ENCODE measurements around the gene LHFPL6.

LHFPL6 gene

DNA sequence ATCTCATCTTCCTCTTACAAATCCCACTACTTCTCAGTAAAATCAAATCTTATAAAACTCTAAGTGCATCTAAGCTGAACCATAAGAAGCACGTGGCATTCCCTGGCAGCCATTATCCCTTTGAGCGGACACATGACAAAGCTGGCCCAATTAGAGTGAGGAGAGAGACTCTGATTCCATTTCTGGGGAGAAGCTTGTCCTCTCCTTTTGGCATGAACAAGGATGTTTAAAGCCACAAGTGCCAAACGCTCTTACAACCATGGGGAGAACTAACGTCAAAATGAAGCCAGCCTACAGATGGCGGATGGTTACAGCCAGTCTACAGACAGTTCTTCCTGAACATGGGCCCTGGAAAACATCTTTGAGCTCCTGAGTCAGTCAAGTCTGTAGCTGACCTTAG, 231.3 kb downstream of the LHFPL6 start:
- no peaks in the 10 kb centered on the region for H3K79me1 ChIP-seq (ENCODE audit: low read depth, low read length)
- no peak overlapping the region for H3K18ac ChIP-seq (ENCODE audit: low read length)
- no peak overlapping the region for H3K27ac ChIP-seq (replicated peaks; ENCODE audit: low read length)
- H3K9me3 ChIP-seq (replicated peaks in 1 of 2; ENCODE audit: control insufficient read depth in 2 of 2, insufficient read depth in 1 of 2, low read depth in 1 of 2, low read length in 2 of 2): peaks cover 0 to 1% of the 10 kb centered on the region in 2 donors
- H3K9ac ChIP-seq (ENCODE audit: low read depth, low read length, poor library complexity): no peak overlapping the region
- no peak overlapping the region for H2BK120ac ChIP-seq (ENCODE audit: low read depth, low read length)
- peaks cover 0 to 9% of the 10 kb centered on the region in 2 donors for H3K4me1 ChIP-seq (ENCODE audit: control insufficient read depth in 2 of 2, insufficient read depth in 1 of 2, low read depth in 1 of 2, low read length in 2 of 2)
- no peak overlapping the region for H2AK5ac ChIP-seq (ENCODE audit: low read depth, low read length)
- no peak overlapping the region for H3K4ac ChIP-seq (ENCODE audit: low read length)
- WGBS, 2 donors (ENCODE audit: extremely low coverage in 2 of 2, insufficient read length in 2 of 2, insufficient replicate concordance in 1 of 2): no CpG with 5 or more reads among the region's 5 CpGs
- no peaks in the 10 kb centered on the region for H3K27me3 ChIP-seq (ENCODE audit: control insufficient read depth in 3 of 3, insufficient read depth in 3 of 3, low read depth in 1 of 3, low read length in 3 of 3)
- H2AFZ ChIP-seq (ENCODE audit: low read length): no peak overlapping the region
- no peak overlapping the region for H3K14ac ChIP-seq (ENCODE audit: low read length)
- H3K23ac ChIP-seq (ENCODE audit: low read depth, low read length, poor library complexity): no peak overlapping the region
- H2BK5ac ChIP-seq (ENCODE audit: low read length): no peak overlapping the region
- H3K4me3 ChIP-seq (ENCODE audit: low read length in 2 of 2): no peak overlapping the region
- no peak overlapping the region for H3K4me2 ChIP-seq (ENCODE audit: insufficient read depth, low read length, poor library complexity, severe bottlenecking)
- peaks cover 0 to 16% of the 10 kb centered on the region in 2 donors for H3K36me3 ChIP-seq (replicated peaks in 1 of 2; ENCODE audit: control insufficient read depth in 2 of 2, insufficient read depth in 2 of 2, low read length in 2 of 2)
- H2BK12ac ChIP-seq (ENCODE audit: low read length): no peak overlapping the region
- H4K91ac ChIP-seq (ENCODE audit: low read depth, low read length, poor library complexity): no peak overlapping the region
- no peak overlapping the region for H2BK15ac ChIP-seq (ENCODE audit: low read length)
- no peak overlapping the region for H4K8ac ChIP-seq (ENCODE audit: low read depth, low read length)
- DNase-seq (ENCODE audit: low spot score): no peak

GRCh38 chr13:39370554-39370953, 232.4 kb downstream of the LHFPL6 start:
- DNase-seq (ENCODE audit: low spot score): no peak
- Histone ChIP-seq H3K4me3 (ENCODE audit: low read length in 2 of 2) (no peak overlapping the region), H3K23ac (ENCODE audit: low read depth, low read length, poor library complexity) (no peak overlapping the region), H3K36me3 (replicated peaks in 1 of 2; ENCODE audit: control insufficient read depth in 2 of 2, insufficient read depth in 2 of 2, low read length in 2 of 2) (peaks cover 0 to 4% of the 10 kb centered on the region in 2 donors), H2BK120ac (ENCODE audit: low read depth, low read length) (no peak overlapping the region), H2AK5ac (ENCODE audit: low read depth, low read length) (no peak overlapping the region), H3K4me2 (ENCODE audit: insufficient read depth, low read length, poor library complexity, severe bottlenecking) (no peak overlapping the region), H3K27ac (replicated peaks; ENCODE audit: low read length) (no peak overlapping the region), H4K91ac (ENCODE audit: low read depth, low read length, poor library complexity) (no peak overlapping the region), H2BK12ac (ENCODE audit: low read length) (no peak overlapping the region), H4K8ac (ENCODE audit: low read depth, low read length) (no peak overlapping the region), H3K18ac (ENCODE audit: low read length) (no peak overlapping the region), H2BK5ac (ENCODE audit: low read length) (no peak overlapping the region), H3K14ac (ENCODE audit: low read length) (no peak overlapping the region), H3K27me3 (ENCODE audit: control insufficient read depth in 3 of 3, insufficient read depth in 3 of 3, low read depth in 1 of 3, low read length in 3 of 3) (no peaks in the 10 kb centered on the region), H3K4ac (ENCODE audit: low read length) (no peak overlapping the region), H2BK15ac (ENCODE audit: low read length) (no peak overlapping the region), H3K79me1 (ENCODE audit: low read depth, low read length) (no peaks in the 10 kb centered on the region), H3K9ac (ENCODE audit: low read depth, low read length, poor library complexity) (no peak overlapping the region), H3K9me3 (replicated peaks in 1 of 2; ENCODE audit: control insufficient read depth in 2 of 2, insufficient read depth in 1 of 2, low read depth in 1 of 2, low read length in 2 of 2) (peaks cover 0 to 4% of the 10 kb centered on the region in 2 donors), H3K4me1 (ENCODE audit: control insufficient read depth in 2 of 2, insufficient read depth in 1 of 2, low read depth in 1 of 2, low read length in 2 of 2) (peaks cover 0 to 9% of the 10 kb centered on the region in 2 donors), H2AFZ (ENCODE audit: low read length) (no peak overlapping the region)
- no CpG with 5 or more reads among the region's 4 CpGs for WGBS, 2 donors (ENCODE audit: extremely low coverage in 2 of 2, insufficient read length in 2 of 2, insufficient replicate concordance in 1 of 2)

GRCh38 chr13:39370048-39370447, 232.9 kb downstream of the LHFPL6 start:
- no peak overlapping the region for H3K9ac ChIP-seq (ENCODE audit: low read depth, low read length, poor library complexity)
- no CpG with 5 or more reads among the region's 3 CpGs for WGBS, 2 donors (ENCODE audit: extremely low coverage in 2 of 2, insufficient read length in 2 of 2, insufficient replicate concordance in 1 of 2)
- H4K8ac ChIP-seq (ENCODE audit: low read depth, low read length): no peak overlapping the region

GRCh38 chr13:39369161-39369890, 233.7 kb downstream of the LHFPL6 start:
- no peak overlapping the region for H3K18ac ChIP-seq (ENCODE audit: low read length)
- DNase-seq (ENCODE audit: low spot score): no peak
- no peak overlapping the region for H3K23ac ChIP-seq (ENCODE audit: low read depth, low read length, poor library complexity)
- peaks cover 4 to 12% of the 10 kb centered on the region in 2 donors for H3K4me1 ChIP-seq (ENCODE audit: control insufficient read depth in 2 of 2, insufficient read depth in 1 of 2, low read depth in 1 of 2, low read length in 2 of 2)
- no peak overlapping the region for H4K8ac ChIP-seq (ENCODE audit: low read depth, low read length)
- no peak overlapping the region for H2AFZ ChIP-seq (ENCODE audit: low read length)
- H4K91ac ChIP-seq (ENCODE audit: low read depth, low read length, poor library complexity): no peak overlapping the region
- no peak overlapping the region for H2AK5ac ChIP-seq (ENCODE audit: low read depth, low read length)
- H3K36me3 ChIP-seq (replicated peaks in 1 of 2; ENCODE audit: control insufficient read depth in 2 of 2, insufficient read depth in 2 of 2, low read length in 2 of 2): peaks cover 0 to 7% of the 10 kb centered on the region in 2 donors
- H2BK5ac ChIP-seq (ENCODE audit: low read length): no peak overlapping the region
- no peaks in the 10 kb centered on the region for H3K79me1 ChIP-seq (ENCODE audit: low read depth, low read length)
- WGBS, 2 donors (ENCODE audit: extremely low coverage in 2 of 2, insufficient read length in 2 of 2, insufficient replicate concordance in 1 of 2): no CpG with 5 or more reads among the region's 1 CpG
- no peak overlapping the region for H2BK15ac ChIP-seq (ENCODE audit: low read length)
- no peak overlapping the region for H2BK12ac ChIP-seq (ENCODE audit: low read length)
- no peak overlapping the region for H3K27ac ChIP-seq (replicated peaks; ENCODE audit: low read length)
- no peaks in the 10 kb centered on the region for H3K27me3 ChIP-seq (ENCODE audit: control insufficient read depth in 3 of 3, insufficient read depth in 3 of 3, low read depth in 1 of 3, low read length in 3 of 3)
- no peak overlapping the region for H3K4me3 ChIP-seq (ENCODE audit: low read length in 2 of 2)
- H3K9me3 ChIP-seq (replicated peaks in 1 of 2; ENCODE audit: control insufficient read depth in 2 of 2, insufficient read depth in 1 of 2, low read depth in 1 of 2, low read length in 2 of 2): peaks cover 0 to 4% of the 10 kb centered on the region in 2 donors
- H2BK120ac ChIP-seq (ENCODE audit: low read depth, low read length): no peak overlapping the region
- no peak overlapping the region for H3K4me2 ChIP-seq (ENCODE audit: insufficient read depth, low read length, poor library complexity, severe bottlenecking)
- H3K9ac ChIP-seq (ENCODE audit: low read depth, low read length, poor library complexity): no peak overlapping the region
- no peak overlapping the region for H3K14ac ChIP-seq (ENCODE audit: low read length)
- H3K4ac ChIP-seq (ENCODE audit: low read length): no peak overlapping the region

More at GRCh38 chr13:39370048-39370447, 232.9 kb downstream of the LHFPL6 start:
- no peak overlapping the region for H4K91ac ChIP-seq (ENCODE audit: low read depth, low read length, poor library complexity)
- no peak overlapping the region for H2BK120ac ChIP-seq (ENCODE audit: low read depth, low read length)
- no peak overlapping the region for H3K23ac ChIP-seq (ENCODE audit: low read depth, low read length, poor library complexity)
- no peak overlapping the region for H2BK12ac ChIP-seq (ENCODE audit: low read length)
- H3K36me3 ChIP-seq (replicated peaks in 1 of 2; ENCODE audit: control insufficient read depth in 2 of 2, insufficient read depth in 2 of 2, low read length in 2 of 2): peaks cover 0 to 3% of the 10 kb centered on the region in 2 donors
- no peak overlapping the region for H2BK5ac ChIP-seq (ENCODE audit: low read length)
- H3K27me3 ChIP-seq (ENCODE audit: control insufficient read depth in 3 of 3, insufficient read depth in 3 of 3, low read depth in 1 of 3, low read length in 3 of 3): no peaks in the 10 kb centered on the region
- no peak overlapping the region for H2AFZ ChIP-seq (ENCODE audit: low read length)
- DNase-seq (ENCODE audit: low spot score): no peak
- H3K4me1 ChIP-seq (ENCODE audit: control insufficient read depth in 2 of 2, insufficient read depth in 1 of 2, low read depth in 1 of 2, low read length in 2 of 2): peaks cover 2 to 10% of the 10 kb centered on the region in 2 donors
- H3K27ac ChIP-seq (replicated peaks; ENCODE audit: low read length): no peak overlapping the region
- no peak overlapping the region for H3K4ac ChIP-seq (ENCODE audit: low read length)
- H2AK5ac ChIP-seq (ENCODE audit: low read depth, low read length): no peak overlapping the region
- H3K18ac ChIP-seq (ENCODE audit: low read length): no peak overlapping the region
- H3K4me2 ChIP-seq (ENCODE audit: insufficient read depth, low read length, poor library complexity, severe bottlenecking): no peak overlapping the region
- H3K9me3 ChIP-seq (replicated peaks in 1 of 2; ENCODE audit: control insufficient read depth in 2 of 2, insufficient read depth in 1 of 2, low read depth in 1 of 2, low read length in 2 of 2): peaks cover 0 to 4% of the 10 kb centered on the region in 2 donors
- no peak overlapping the region for H3K14ac ChIP-seq (ENCODE audit: low read length)
- no peak overlapping the region for H3K4me3 ChIP-seq (ENCODE audit: low read length in 2 of 2)
- no peaks in the 10 kb centered on the region for H3K79me1 ChIP-seq (ENCODE audit: low read depth, low read length)
- H2BK15ac ChIP-seq (ENCODE audit: low read length): no peak overlapping the region

Data from neuronal stem cell (in vitro differentiated cells).